Activated B cell treated with CpG ODN at 0.5 μM for 24 hours (primary cell): ENCODE data around the gene LARP1B. TPM values are rescaled to one million over a fixed set of nuclear protein-coding genes. Genes with fewer than 3 reads are reported as not detected.

Experiments used
- ATAC-seq: fragments of 200-7000 bp; cut with Tn5 transposase; one replicate; pipeline ENCODE4 v1.10.0; 2021; ENCODE audit warnings: low read depth, mild to moderate bottlenecking, moderate library complexity
- CTCF ChIA-PET: fragments of 350-600 bp; sonication (Branson Sonifier 250); formaldehyde crosslinking; loops from one replicate; lab custom pipeline; 2021; ENCODE audit warnings: antibody characterized with exemption; lab: Charles Lee
- POLR2A ChIA-PET: fragments of 350-600 bp; sonication (Branson Sonifier 250); formaldehyde crosslinking; loops from one replicate; lab custom pipeline; 2021; ENCODE audit warnings: antibody characterized with exemption; lab: Charles Lee
- DNase-seq: peaks from one replicate; pipeline ENCODE4 v3.0.0; 2022
- H3K27ac Mint-ChIP-seq: one replicate; pipeline ENCODE4 v1.8.0; 2020; ENCODE audit warnings: mixed read lengths
- H3K27me3 Mint-ChIP-seq: one replicate; pipeline ENCODE4 v1.8.0; 2021; ENCODE audit warnings: mixed read lengths
- H3K36me3 Mint-ChIP-seq: one replicate; pipeline ENCODE4 v1.8.0; 2021; ENCODE audit warnings: low read depth, mixed read lengths
- H3K4me1 Mint-ChIP-seq: one replicate; pipeline ENCODE4 v1.8.0; 2021; ENCODE audit warnings: mixed read lengths
- H3K4me3 Mint-ChIP-seq: one replicate; pipeline ENCODE4 v1.8.0; 2020; ENCODE audit warnings: mild to moderate bottlenecking, mixed read lengths
- H3K9me3 Mint-ChIP-seq: one replicate; pipeline ENCODE4 v1.8.0; 2020; ENCODE audit warnings: mixed read lengths
- CTCF ChIP-seq: fragments of 200-600 bp; IDR thresholded peaks from one replicate; pipeline ENCODE4 v1.8.0; 2022; ENCODE audit warnings: antibody characterized with exemption, mild to moderate bottlenecking
- intact Hi-C: fragments of 100-400 bp; cut with micrococcal nuclease; formaldehyde crosslinking; loops from one replicate; pipeline ENCODE4 v1.15.1; 2024
- total RNA-seq: library from RNA; stranded (reverse); gene quantifications from 2 replicates; pipeline ENCODE4 v1.2.3, GENCODE V29; 2022

The LARP1B gene
- total RNA-seq, 1 donor from 2014 or later: 11.5 TPM

- Mint-ChIP-seq H3K4me1 (no peaks in the 10 kb centered on the region), H3K9me3 (no peaks in the 10 kb centered on the region), H3K27me3 (no peaks in the 10 kb centered on the region), H3K4me3 (no peak overlapping the region), H3K27ac (no peak overlapping the region), H3K36me3 (no peaks in the 10 kb centered on the region)
- ChIA-PET CTCF (interaction anchor here (1.1 to 1.2 kb wide), 2 partner anchors 28 to 30 kb away, joined by 3 read pairs; no protein-coding TSS in a partner anchor), POLR2A (no interaction called here)
- ATAC-seq (no peak), DNase-seq (no peak)
- intact Hi-C loops: no loop called here
- TF ChIP-seq CTCF: no peak
These were observed 159.4 kb downstream of the LARP1B start for GRCh38 chr4:128220286-128221235.

- ChIA-PET POLR2A (no interaction called here), CTCF (interaction anchor here (1.2 to 1.3 kb wide), 2 partner anchors 10 to 31 kb away, joined by 3 to 4 read pairs; no protein-coding TSS in a partner anchor)
- intact Hi-C loops: no loop called here
These were observed 160.5 kb downstream of the LARP1B start for GRCh38 chr4:128221586-128221985.

GRCh38 chr4:128225148-128225547 lies 164.0 kb downstream of the LARP1B start:
- TF ChIP-seq CTCF: no peak
- Mint-ChIP-seq H3K4me3 (no peak overlapping the region), H3K4me1 (no peaks in the 10 kb centered on the region), H3K36me3 (no peaks in the 10 kb centered on the region), H3K27me3 (no peaks in the 10 kb centered on the region), H3K9me3 (no peaks in the 10 kb centered on the region), H3K27ac (no peak overlapping the region)
- POLR2A ChIA-PET: no interaction called here
- DNase-seq (no peak), ATAC-seq (no peak)
- intact Hi-C loops: no loop called here
- CTCF ChIA-PET: no interaction called here

More at GRCh38 chr4:128221586-128221985, 160.5 kb downstream of the LARP1B start:
- no peak for TF ChIP-seq CTCF
- no peaks in the 10 kb centered on the region for H3K27me3 Mint-ChIP-seq
- H3K9me3 Mint-ChIP-seq: no peaks in the 10 kb centered on the region
- no peaks in the 10 kb centered on the region for H3K36me3 Mint-ChIP-seq
- H3K27ac Mint-ChIP-seq: no peak overlapping the region
- no peak overlapping the region for H3K4me3 Mint-ChIP-seq
- H3K4me1 Mint-ChIP-seq: no peaks in the 10 kb centered on the region
- no peak for ATAC-seq
- DNase-seq: no peak

- intact Hi-C loops: no loop called here
- no peaks in the 10 kb centered on the region for H3K27me3 Mint-ChIP-seq
- no peak overlapping the region for H3K4me3 Mint-ChIP-seq
- no peaks in the 10 kb centered on the region for H3K4me1 Mint-ChIP-seq
- ChIA-PET CTCF (interaction anchor here (0.5 kb wide), 1 partner anchor 1416 kb away, joined by 3 read pairs; no protein-coding TSS in a partner anchor), POLR2A (no interaction called here)
- DNase-seq (no peak), ATAC-seq (no peak)
- no peak for TF ChIP-seq CTCF
- no peaks in the 10 kb centered on the region for H3K9me3 Mint-ChIP-seq
- no peak overlapping the region for H3K27ac Mint-ChIP-seq
- H3K36me3 Mint-ChIP-seq: no peaks in the 10 kb centered on the region
These were observed 167.0 kb downstream of the LARP1B start for GRCh38 chr4:128227991-128228571.
